WTC11 (cell line): Measurements from ENCODE around the gene FSHR. TPM values are rescaled to one million over a fixed set of nuclear protein-coding genes. Genes with fewer than 3 reads are reported as not detected.

Source experiments
- ATAC-seq: fragments of 200-7000 bp; cut with Tn5 transposase; 2 replicates; pipeline ENCODE4 v1.10.0; 2021; ENCODE audit warnings: mild to moderate bottlenecking, moderate library complexity
- CTCF ChIA-PET: fragments of 300-600 bp; sonication (Branson Sonifier 250); formaldehyde crosslinking; loops from one replicate; lab custom pipeline; 2021; ENCODE audit warnings: antibody characterized with exemption; lab: Charles Lee
- POLR2A ChIA-PET: fragments of 350-600 bp; sonication (Branson Sonifier 250); formaldehyde crosslinking; loops from one replicate; lab custom pipeline; 2021; ENCODE audit warnings: antibody characterized with exemption; lab: Charles Lee
- DNase-seq: peaks from one replicate; pipeline ENCODE4 v3.0.0; 2021; ENCODE audit warnings: low spot score
- H3K27ac Mint-ChIP-seq: 2 replicates; pipeline ENCODE4 v1.8.0; 2021; ENCODE audit warnings: mixed read lengths
- H3K27me3 Mint-ChIP-seq: 2 replicates; pipeline ENCODE4 v1.8.0; 2021; ENCODE audit warnings: low read depth, mild to moderate bottlenecking, moderate library complexity, mixed read lengths
- H3K36me3 Mint-ChIP-seq: 2 replicates; pipeline ENCODE4 v1.8.0; 2021; ENCODE audit warnings: mixed read lengths
- H3K4me1 Mint-ChIP-seq: 2 replicates; pipeline ENCODE4 v1.8.0; 2022; ENCODE audit warnings: mixed read lengths
- H3K4me3 Mint-ChIP-seq: 2 replicates; pipeline ENCODE4 v1.8.0; 2021; ENCODE audit warnings: mild to moderate bottlenecking, moderate library complexity, mixed read lengths
- H3K9me3 Mint-ChIP-seq: 2 replicates; pipeline ENCODE4 v1.8.0; 2021; ENCODE audit warnings: mixed read lengths
- AR ChIP-seq: fragments of 250-450 bp; sonication (Bioruptor Pico); IDR thresholded peaks from 2 replicates; pipeline ENCODE4 v1.9.0; 2021; ENCODE audit warnings: mild to moderate bottlenecking
- CBFB ChIP-seq: sonication (generic); formaldehyde crosslinking; IDR thresholded peaks from 2 replicates; pipeline ENCODE4 v1.8.1; 2022; ENCODE audit warnings: mild to moderate bottlenecking, low read depth, missing genetic modification reagents
- CREB1 ChIP-seq: sonication (generic); formaldehyde crosslinking; IDR thresholded peaks from 2 replicates; pipeline ENCODE4 v1.8.0; 2023; ENCODE audit warnings: mild to moderate bottlenecking, missing genetic modification reagents
- E2F1 ChIP-seq: sonication (generic); formaldehyde crosslinking; IDR thresholded peaks from 2 replicates; pipeline ENCODE4 v1.8.0; 2022; ENCODE audit warnings: mild to moderate bottlenecking, missing genetic modification reagents
- EMX1 ChIP-seq: fragments of 250-450 bp; sonication (Bioruptor Pico); IDR thresholded peaks from 2 replicates; pipeline ENCODE4 v1.8.0; 2021; ENCODE audit warnings: mild to moderate bottlenecking
- ERG ChIP-seq: fragments of 250-450 bp; sonication (Bioruptor Pico); IDR thresholded peaks from 2 replicates; pipeline ENCODE4 v1.8.0; 2021; ENCODE audit warnings: mild to moderate bottlenecking
- ESRRA ChIP-seq: sonication (generic); formaldehyde crosslinking; IDR thresholded peaks from 2 replicates; pipeline ENCODE4 v1.8.1; 2022; ENCODE audit warnings: mild to moderate bottlenecking, missing genetic modification reagents, borderline replicate concordance
- FOXK1 ChIP-seq: sonication (generic); formaldehyde crosslinking; IDR thresholded peaks from 2 replicates; pipeline ENCODE4 v1.8.0; 2022; ENCODE audit warnings: mild to moderate bottlenecking, moderate library complexity, missing genetic modification reagents
- MLX ChIP-seq: sonication (generic); formaldehyde crosslinking; IDR thresholded peaks from 2 replicates; pipeline ENCODE4 v1.8.1; 2023; ENCODE audit warnings: mild to moderate bottlenecking, missing genetic modification reagents, moderate library complexity
- NFATC4 ChIP-seq: fragments of 250-450 bp; sonication (Bioruptor Pico); IDR thresholded peaks from 2 replicates; pipeline ENCODE4 v1.9.0; 2021; ENCODE audit warnings: mild to moderate bottlenecking
- PRRX2 ChIP-seq: fragments of 250-450 bp; sonication (Bioruptor Pico); IDR thresholded peaks from 2 replicates; pipeline ENCODE4 v1.8.0; 2021; ENCODE audit warnings: mild to moderate bottlenecking
- SMAD3 ChIP-seq: sonication (generic); formaldehyde crosslinking; IDR thresholded peaks from 2 replicates; pipeline ENCODE4 v1.8.0; 2022; ENCODE audit warnings: missing genetic modification reagents, mild to moderate bottlenecking, borderline replicate concordance
- SMAD4 ChIP-seq: sonication (generic); formaldehyde crosslinking; IDR thresholded peaks from 2 replicates; pipeline ENCODE4 v1.8.0; 2022; ENCODE audit warnings: mild to moderate bottlenecking, missing genetic modification reagents
- SOX15 ChIP-seq: fragments of 250-450 bp; sonication (Bioruptor Pico); IDR thresholded peaks from 2 replicates; pipeline ENCODE4 v1.9.0; 2021; ENCODE audit warnings: mild to moderate bottlenecking
- SP1 ChIP-seq: sonication (generic); formaldehyde crosslinking; conservative IDR thresholded peaks from 2 replicates; pipeline ENCODE4 v1.8.1; 2022; ENCODE audit warnings: missing genetic modification reagents
- STAT6 ChIP-seq: sonication (generic); formaldehyde crosslinking; conservative IDR thresholded peaks from 2 replicates; pipeline ENCODE4 v1.8.1; 2023; ENCODE audit warnings: mild to moderate bottlenecking, low read depth, missing genetic modification reagents, moderate library complexity
- TP53 ChIP-seq: sonication (generic); formaldehyde crosslinking; IDR thresholded peaks from 2 replicates; pipeline ENCODE4 v1.8.1; 2023; ENCODE audit warnings: mild to moderate bottlenecking, missing genetic modification reagents
- ZNF138 ChIP-seq: sonication (generic); formaldehyde crosslinking; conservative IDR thresholded peaks from 2 replicates; pipeline ENCODE4 v1.8.1; 2022; ENCODE audit warnings: mild to moderate bottlenecking, moderate library complexity, missing genetic modification reagents
- ZNF281 ChIP-seq: sonication (generic); formaldehyde crosslinking; IDR thresholded peaks from 2 replicates; pipeline ENCODE4 v1.8.0; 2023; ENCODE audit warnings: mild to moderate bottlenecking, missing genetic modification reagents
- ZNF512 ChIP-seq: sonication (generic); formaldehyde crosslinking; IDR thresholded peaks from 2 replicates; pipeline ENCODE4 v1.8.1; 2022; ENCODE audit warnings: missing genetic modification reagents, borderline replicate concordance
- total RNA-seq: library from RNA; stranded (reverse); gene quantifications from 3 replicates; pipeline ENCODE4 v1.2.3, GENCODE V29; 2021

FSHR gene
- total RNA-seq, 1 experiment from 2014 or later, result not detected

- no peak for ATAC-seq
- Mint-ChIP-seq H3K4me3 (no peak overlapping the region), H3K27ac (no peak overlapping the region), H3K36me3 (peaks cover 25% of the 10 kb centered on the region), H3K4me1 (peaks cover 18% of the 10 kb centered on the region), H3K27me3 (no peaks in the 10 kb centered on the region; the same call in 1 of the 2 replicates), H3K9me3 (peaks cover 48% of the 10 kb centered on the region)
- no peak for DNase-seq
- TF ChIP-seq CREB1 (CRISPR knock-in tag) (no peak), SP1 (CRISPR knock-in tag) (no peak), MLX (CRISPR knock-in tag) (no peak), AR (no peak)
- POLR2A ChIA-PET, result no interaction called here
- CTCF ChIA-PET, result no interaction called here
Measured at GRCh38 chr2:49175831-49176230, 21.5 kb upstream of the FSHR start.

GRCh38 chr2:49174750-49175149 is 20.4 kb upstream of the FSHR start:
- H3K4me3 Mint-ChIP-seq, result no peak overlapping the region
- ChIA-PET POLR2A (no interaction called here), CTCF (no interaction called here)
- no peaks in the 10 kb centered on the region; the same call in 1 of the 2 replicates for H3K27me3 Mint-ChIP-seq
- peaks cover 48% of the 10 kb centered on the region for H3K9me3 Mint-ChIP-seq
- no peak overlapping the region for H3K27ac Mint-ChIP-seq
- ATAC-seq, result no peak
- H3K4me1 Mint-ChIP-seq, result peaks cover 18% of the 10 kb centered on the region
- H3K36me3 Mint-ChIP-seq, result peaks cover 32% of the 10 kb centered on the region
- DNase-seq, result no peak
- no peak for TF ChIP-seq AR
- no peak for TF ChIP-seq SMAD3 (CRISPR knock-in tag)
- TF ChIP-seq EMX1 (CRISPR knock-in tag), result no peak
- TF ChIP-seq ESRRA (CRISPR knock-in tag), result no peak
- no peak for TF ChIP-seq SMAD4
- no peak for TF ChIP-seq ERG (CRISPR knock-in tag)
- TF ChIP-seq PRRX2 (CRISPR knock-in tag), result no peak
- TF ChIP-seq NFATC4 (CRISPR knock-in tag), result no peak
- no peak for TF ChIP-seq ZNF138 (CRISPR knock-in tag)
- TF ChIP-seq FOXK1 (CRISPR knock-in tag), result no peak
- TF ChIP-seq SOX15 (CRISPR knock-in tag), result no peak
- no peak for TF ChIP-seq CBFB (CRISPR knock-in tag)
- TF ChIP-seq ZNF281 (CRISPR knock-in tag), result no peak
- no peak for TF ChIP-seq STAT6 (CRISPR knock-in tag)
- no peak for TF ChIP-seq TP53
- no peak for TF ChIP-seq ZNF512 (CRISPR knock-in tag)
- TF ChIP-seq E2F1 (CRISPR knock-in tag), result no peak
